MM.1S (cell line): Measurements from ENCODE around the gene MFRP.

ENCODE experiments used
- DNase-seq: peaks from one replicate; pipeline ENCODE4 v3.0.0-alpha.2; 2015
- H2AFZ ChIP-seq: fragments of 300-600 bp; sonication (generic); 2 replicates; pipeline ENCODE4 v1.6.0; 2016; ENCODE audit warnings: antibody characterized with exemption, low read length
- H3F3A ChIP-seq: fragments of 300-600 bp; sonication (generic); 2 replicates; pipeline ENCODE4 v1.6.1; 2016; ENCODE audit warnings: mild to moderate bottlenecking, antibody characterized with exemption, low read length, moderate library complexity, mixed read lengths; ENCODE audit not compliant: insufficient read depth
- H3K27ac ChIP-seq: fragments of 300-600 bp; sonication (generic); 2 replicates; pipeline ENCODE4 v1.5.1; 2016; ENCODE audit warnings: mild to moderate bottlenecking, low read length
- H3K27me3 ChIP-seq: fragments of 300-600 bp; sonication (generic); replicated peaks from 2 replicates; pipeline ENCODE4 v1.6.0; 2016; ENCODE audit warnings: low read length; ENCODE audit not compliant: insufficient read depth
- H3K36me3 ChIP-seq: fragments of 300-600 bp; sonication (generic); replicated peaks from 2 replicates; pipeline ENCODE4 v1.6.1; 2016; ENCODE audit warnings: mild to moderate bottlenecking, low read length, mixed read lengths; ENCODE audit not compliant: insufficient read depth
- H3K4me1 ChIP-seq: fragments of 300-600 bp; sonication (generic); 2 replicates; pipeline ENCODE4 v1.6.1; 2016; ENCODE audit warnings: low read length, mixed read lengths
- H3K4me2 ChIP-seq: fragments of 300-600 bp; sonication (generic); 2 replicates; pipeline ENCODE4 v1.6.0; 2016; ENCODE audit warnings: low read depth, low read length
- H3K4me3 ChIP-seq: fragments of 300-600 bp; sonication (generic); 2 replicates; pipeline ENCODE4 v1.5.1; 2016; ENCODE audit warnings: low read length, mixed read lengths
- H3K79me2 ChIP-seq: fragments of 300-600 bp; sonication (generic); 2 replicates; pipeline ENCODE4 v1.6.1; 2016; ENCODE audit warnings: mixed run types, low read length, mixed read lengths
- H3K9ac ChIP-seq: fragments of 300-600 bp; sonication (generic); 2 replicates; pipeline ENCODE4 v1.6.1; 2016; ENCODE audit warnings: low read length, mixed read lengths
- H3K9me2 ChIP-seq: fragments of 300-600 bp; sonication (generic); replicated peaks from 2 replicates; pipeline ENCODE4 v1.6.1; 2016; ENCODE audit warnings: mild to moderate bottlenecking, low read length, mixed read lengths; ENCODE audit not compliant: insufficient read depth
- H3K9me3 ChIP-seq: fragments of 300-600 bp; sonication (generic); replicated peaks from 2 replicates; pipeline ENCODE4 v1.6.1; 2016; ENCODE audit warnings: mild to moderate bottlenecking, low read length, mixed read lengths; ENCODE audit not compliant: insufficient read depth
- H4K20me1 ChIP-seq: fragments of 300-600 bp; sonication (generic); 2 replicates; pipeline ENCODE4 v1.6.1; 2016; ENCODE audit warnings: mild to moderate bottlenecking, low read length, moderate library complexity, mixed read lengths; ENCODE audit not compliant: insufficient read depth
- CTCF ChIP-seq: fragments of 300-600 bp; sonication (generic); IDR thresholded peaks from 2 replicates; pipeline ENCODE4 v1.5.1; 2016; ENCODE audit warnings: antibody characterized with exemption, low read length, mixed read lengths
- EZH2 ChIP-seq: fragments of 300-600 bp; sonication (generic); optimal IDR thresholded peaks from 2 replicates; pipeline ENCODE3; 2017; ENCODE audit warnings: low read depth, mild to moderate bottlenecking, antibody characterized with exemption, low read length, mixed read lengths
- EZH2phosphoT487 ChIP-seq: fragments of 300-600 bp; sonication (generic); IDR thresholded peaks from 2 replicates; pipeline ENCODE4 v1.6.1; 2018; ENCODE audit warnings: antibody characterized with exemption, low read length

Gene MFRP

DNA sequence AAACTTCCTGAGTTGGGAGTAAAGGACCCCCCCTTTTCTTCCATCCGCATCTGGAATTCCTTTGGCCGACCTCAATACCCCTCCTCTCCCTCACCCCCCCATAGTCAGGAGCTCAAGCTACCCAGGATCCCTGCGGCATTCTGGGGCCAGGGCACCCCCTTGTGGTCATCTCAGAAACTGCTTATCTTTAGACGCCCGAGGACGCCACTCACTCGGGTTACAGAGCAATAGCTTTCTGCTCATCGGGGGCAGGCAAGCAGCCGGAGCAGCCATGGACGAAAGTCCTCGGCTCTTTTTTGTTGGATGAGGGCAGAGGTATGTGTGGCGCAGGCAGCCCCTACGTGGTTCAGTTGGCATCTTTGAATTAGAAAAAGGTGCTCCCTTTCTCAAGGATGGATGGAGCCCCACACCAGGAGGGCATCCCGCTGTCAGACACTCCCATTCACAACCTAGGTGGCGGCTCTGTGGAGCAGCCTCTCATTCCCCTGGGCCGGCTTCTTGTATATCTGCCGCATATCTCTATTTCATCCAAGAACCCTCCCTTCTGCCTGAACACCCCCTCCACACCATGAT is 8.1 kb downstream of the MFRP start:
- TF ChIP-seq CTCF: peak; percentile 88
- no peak for TF ChIP-seq EZH2
- peak; percentile 73 for DNase-seq
- H3K9ac ChIP-seq: no peak overlapping the region
- peaks cover 34% of the 10 kb centered on the region for H3K27me3 ChIP-seq
- H3K4me2 ChIP-seq: no peak overlapping the region
- H3K4me1 ChIP-seq: peaks cover 16% of the 10 kb centered on the region; the same call in 1 of the 2 replicates
- H4K20me1 ChIP-seq: no peaks in the 10 kb centered on the region
- no peaks in the 10 kb centered on the region for H3K9me3 ChIP-seq
- H3K36me3 ChIP-seq: no peaks in the 10 kb centered on the region
- H3K79me2 ChIP-seq: peaks cover 17% of the 10 kb centered on the region
- H3K4me3 ChIP-seq: no peak overlapping the region
- H2AFZ ChIP-seq: no peak overlapping the region
- H3K27ac ChIP-seq: no peak overlapping the region
- H3F3A ChIP-seq: no peaks in the 10 kb centered on the region
- no peaks in the 10 kb centered on the region for H3K9me2 ChIP-seq

GRCh38 chr11:119337581-119338317 is 8.8 kb downstream of the MFRP start:
- no peaks in the 10 kb centered on the region for H3F3A ChIP-seq
- H3K79me2 ChIP-seq: peaks cover 17% of the 10 kb centered on the region
- no peaks in the 10 kb centered on the region for H3K9me2 ChIP-seq
- H3K9me3 ChIP-seq: no peaks in the 10 kb centered on the region
- no peak overlapping the region for H3K27ac ChIP-seq
- H3K9ac ChIP-seq: no peak overlapping the region
- no peak overlapping the region for H3K4me2 ChIP-seq
- no peak for DNase-seq
- no peak overlapping the region for H3K4me3 ChIP-seq
- no peaks in the 10 kb centered on the region for H3K36me3 ChIP-seq
- H2AFZ ChIP-seq: no peak overlapping the region
- no peaks in the 10 kb centered on the region for H4K20me1 ChIP-seq
- H3K4me1 ChIP-seq: peaks cover 16% of the 10 kb centered on the region; the same call in 1 of the 2 replicates
- no peak for TF ChIP-seq EZH2
- no peak for TF ChIP-seq EZH2phosphoT487
- TF ChIP-seq CTCF: no peak
- peaks cover 27% of the 10 kb centered on the region for H3K27me3 ChIP-seq

DNA sequence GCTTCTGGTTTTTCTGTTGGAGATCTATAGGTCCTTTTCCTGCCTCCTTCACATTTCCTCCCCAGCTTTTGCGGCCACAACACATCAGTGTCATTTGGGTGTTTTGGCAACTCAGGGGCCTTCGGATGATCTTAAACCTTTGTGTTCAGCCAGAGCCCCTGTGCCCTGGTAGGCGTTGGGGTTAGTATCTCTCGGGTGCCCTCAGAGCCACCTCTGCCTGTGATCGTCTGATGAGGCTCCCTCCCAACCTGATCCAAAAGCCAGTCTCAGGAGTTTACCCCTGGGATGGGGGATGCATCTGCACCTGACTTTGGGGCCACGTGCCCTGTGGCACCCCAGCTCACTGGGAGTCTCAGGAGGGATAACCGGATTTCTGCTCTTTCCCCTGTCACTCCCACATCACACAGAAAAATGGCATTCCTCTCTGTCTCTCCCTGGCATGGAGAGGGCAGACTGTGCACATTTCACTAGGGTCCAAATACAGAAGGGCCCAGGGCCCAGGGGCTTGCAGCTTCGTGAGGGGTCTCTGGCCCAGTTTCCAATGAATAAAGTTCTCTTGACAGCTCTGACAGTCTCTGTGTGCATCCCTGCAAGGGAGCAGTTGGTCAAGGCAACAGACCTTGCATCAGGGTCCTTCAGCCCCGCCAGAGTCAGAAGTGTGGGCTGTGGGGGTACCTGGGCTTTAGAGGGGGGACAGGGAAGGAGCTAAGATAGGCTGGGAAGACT is 9.6 kb downstream of the MFRP start:
- no peak for DNase-seq
- Histone ChIP-seq H3K79me2 (peaks cover 17% of the 10 kb centered on the region), H3K27me3 (peaks cover 19% of the 10 kb centered on the region), H3F3A (no peaks in the 10 kb centered on the region), H3K9ac (no peak overlapping the region), H3K4me3 (no peak overlapping the region), H3K36me3 (no peaks in the 10 kb centered on the region), H3K4me1 (peaks cover 16% of the 10 kb centered on the region; the same call in 1 of the 2 replicates), H2AFZ (no peak overlapping the region), H3K27ac (no peak overlapping the region), H3K9me3 (no peaks in the 10 kb centered on the region), H3K4me2 (no peak overlapping the region), H3K9me2 (no peaks in the 10 kb centered on the region), H4K20me1 (no peaks in the 10 kb centered on the region)
- TF ChIP-seq EZH2: no peak
- no peak for TF ChIP-seq CTCF
- no peak for TF ChIP-seq EZH2phosphoT487
